Fibroblast of upper back skin (primary cell): ENCODE data around the gene ATG7.

Source experiments
- DNase-seq: peaks from one replicate; pipeline ENCODE4 v3.0.0-alpha.2; 2013

Gene ATG7

GRCh38 chr3:11543141-11543947, 271.1 kb downstream of the ATG7 start:
- DNase-seq = no peak

GRCh38 chr3:11543948-11544387, 271.8 kb downstream of the ATG7 start:
- no peak for DNase-seq

DNA sequence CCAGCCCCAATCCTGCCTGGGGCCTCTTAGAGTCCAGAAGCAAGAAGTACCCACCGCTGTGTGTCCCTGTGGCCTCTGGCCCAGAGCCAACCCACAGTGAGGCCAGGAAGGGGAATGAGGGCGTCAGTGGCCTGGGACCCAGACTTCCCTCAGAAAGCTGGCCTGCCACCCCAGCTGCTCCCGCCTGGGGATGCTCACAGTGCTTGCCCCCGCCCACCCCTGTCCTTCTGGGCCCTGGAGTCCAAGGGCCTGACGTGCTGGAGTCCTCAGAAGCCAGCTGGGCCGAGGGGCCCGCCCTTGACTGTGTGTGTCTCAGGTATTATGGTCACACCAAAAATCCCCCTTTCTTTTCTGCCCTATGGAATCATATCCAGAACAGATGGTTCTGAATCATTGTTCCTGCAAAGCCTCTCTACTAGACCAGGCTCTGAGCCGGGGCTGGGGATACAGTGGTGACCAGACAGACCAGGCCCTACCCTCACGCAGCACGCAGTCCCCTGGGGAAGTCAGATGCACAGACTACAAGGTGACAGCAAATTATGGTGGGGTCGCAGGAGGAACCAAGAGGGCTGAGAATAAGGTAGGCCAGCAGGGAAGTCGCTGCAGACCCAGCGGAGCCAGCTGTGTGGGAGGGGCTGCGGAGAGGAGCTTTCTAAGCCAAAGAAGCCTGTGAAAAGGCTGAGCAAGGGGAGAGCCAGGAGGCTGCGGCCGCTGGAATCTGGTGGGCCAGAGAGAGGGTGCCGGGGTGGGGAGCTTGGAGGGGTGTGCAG, 272.4 kb downstream of the ATG7 start:
- peak; percentile 43 for DNase-seq

- DNase-seq = no peak
Measured at GRCh38 chr3:11545186-11545851, 273.1 kb downstream of the ATG7 start.

- no peak for DNase-seq
Measured at GRCh38 chr3:11546657-11547302, 274.6 kb downstream of the ATG7 start.

GRCh38 chr3:11547498-11547897, 275.3 kb downstream of the ATG7 start:
- no peak for DNase-seq

- DNase-seq = peak; percentile 93
Measured at GRCh38 chr3:11548721-11549131, 276.5 kb downstream of the ATG7 start.

DNA sequence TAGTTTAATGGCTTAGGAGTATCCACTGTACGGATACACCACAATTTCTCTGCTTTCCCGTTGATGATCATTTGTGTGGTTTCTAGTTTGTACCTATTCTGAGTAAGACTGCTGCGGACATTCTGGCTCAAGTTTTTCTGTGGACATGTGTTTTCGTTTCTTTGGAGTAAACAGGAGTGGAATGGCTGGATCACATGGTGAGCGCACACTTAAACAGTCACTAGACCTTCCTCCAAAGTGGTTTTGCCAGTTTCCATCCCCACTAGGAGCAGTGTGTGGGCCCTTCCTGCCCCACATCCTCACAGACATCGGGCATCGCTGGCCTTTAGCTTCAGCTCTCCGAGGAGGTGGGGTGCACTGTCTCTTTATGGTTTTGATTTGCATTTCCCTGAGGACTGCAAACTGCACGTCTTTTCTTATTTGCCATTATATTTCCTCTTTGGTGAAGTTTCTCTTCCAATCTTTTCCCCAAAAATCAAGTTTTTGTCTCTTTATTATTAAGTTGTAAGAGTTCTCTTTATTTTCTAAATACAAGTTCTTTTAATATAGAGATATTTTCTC, 277.5 kb downstream of the ATG7 start:
- DNase-seq = peak; percentile 35

GRCh38 chr3:11551036-11551435, 278.8 kb downstream of the ATG7 start:
- no peak for DNase-seq

DNA sequence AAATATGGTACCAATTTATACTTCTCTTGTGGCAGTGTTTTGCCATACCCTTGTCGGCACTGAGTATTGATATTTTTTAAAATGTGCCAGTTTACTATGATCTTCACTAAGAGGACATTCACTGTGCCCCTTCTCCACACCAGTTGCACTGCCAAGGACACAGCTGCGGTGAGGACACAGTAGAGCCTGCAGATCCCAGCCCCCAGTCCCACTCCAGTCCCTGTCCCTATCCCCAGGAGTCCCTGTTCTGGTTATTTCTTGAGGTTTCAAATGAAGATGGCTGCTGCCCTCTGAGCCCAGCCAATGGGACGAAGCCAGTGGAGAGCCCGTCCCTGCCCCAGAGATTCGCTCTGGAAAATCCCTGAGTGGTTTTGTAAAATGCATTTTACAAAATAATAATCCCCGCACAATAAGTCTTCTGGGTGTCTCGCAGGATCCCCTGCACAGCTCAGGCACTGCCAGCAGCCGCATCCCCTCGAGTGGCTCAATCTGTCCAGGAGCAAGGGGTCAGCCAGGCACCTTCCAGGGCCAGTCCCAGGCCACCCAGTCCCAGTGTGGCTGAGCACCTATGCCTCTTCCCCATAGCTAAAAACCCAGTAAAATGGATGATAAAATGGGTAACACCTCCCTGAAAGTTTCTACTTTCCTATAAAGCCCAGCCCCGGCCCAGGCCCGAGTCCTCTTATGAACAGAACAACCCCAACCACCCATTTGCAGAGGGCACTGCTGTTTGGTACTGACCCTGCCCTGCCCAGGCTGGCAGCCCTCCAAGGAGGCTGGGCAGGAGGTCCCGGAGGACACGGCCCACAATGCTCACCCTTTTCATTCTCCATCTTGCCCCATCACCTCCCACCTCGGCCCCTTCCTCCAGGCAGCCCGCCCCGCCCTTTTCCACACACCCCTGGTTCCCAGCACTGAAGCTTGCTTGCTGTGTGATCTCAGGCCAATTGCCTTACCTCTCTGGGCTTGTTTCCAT, 280.4 kb downstream of the ATG7 start:
- no peak for DNase-seq

- no peak for DNase-seq
Measured at GRCh38 chr3:11553436-11554235, 281.4 kb downstream of the ATG7 start.

- no peak for DNase-seq
Measured at GRCh38 chr3:11554236-11554610, 282.0 kb downstream of the ATG7 start.

- no peak for DNase-seq
Measured at GRCh38 chr3:11554666-11555065, 282.5 kb downstream of the ATG7 start.

DNA sequence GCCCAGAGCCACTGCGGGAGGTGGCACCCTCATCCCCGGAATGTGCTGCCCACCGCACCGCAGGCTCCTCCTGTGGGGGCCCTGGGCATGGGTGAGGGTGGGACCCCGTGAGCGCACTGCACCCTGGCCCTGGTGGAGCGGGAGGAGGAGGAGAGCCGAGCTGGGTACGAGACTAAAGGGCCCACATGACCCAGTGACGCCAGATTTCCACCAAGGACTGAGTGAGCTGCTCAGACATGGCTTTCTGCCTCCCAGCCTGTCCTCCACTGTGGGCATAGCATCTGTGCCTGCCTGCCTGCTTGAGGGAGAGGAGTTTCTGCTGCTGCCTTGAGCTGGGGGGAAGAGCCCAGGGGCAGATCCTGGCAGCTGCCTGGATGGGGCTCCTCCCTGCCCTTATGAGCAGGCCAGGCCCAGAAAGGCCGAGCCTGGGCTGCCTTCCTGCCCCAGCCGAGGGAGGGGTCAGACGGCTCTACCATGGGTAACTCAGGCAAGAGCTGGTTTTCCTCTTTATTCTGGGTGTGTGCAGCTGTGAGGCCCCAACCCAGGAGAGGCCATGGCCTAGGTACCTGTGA, 283.1 kb downstream of the ATG7 start:
- DNase-seq = no peak

- no peak for DNase-seq
Measured at GRCh38 chr3:11555881-11556633, 283.9 kb downstream of the ATG7 start.

GRCh38 chr3:11556851-11557644, 284.9 kb downstream of the ATG7 start:
- DNase-seq = peak; percentile 95

- DNase-seq = peak; percentile 83
Measured at GRCh38 chr3:11558002-11558401, 285.8 kb downstream of the ATG7 start.

GRCh38 chr3:11558411-11558903, 286.3 kb downstream of the ATG7 start:
- DNase-seq = peak; percentile 51
